ENCODE data around the gene DCC. TPM values are rescaled to one million over a fixed set of nuclear protein-coding genes. Genes with fewer than 3 reads are reported as not detected.

Gene DCC
- polyA plus RNA-seq, 1 experiment = 0.15 TPM

DNA sequence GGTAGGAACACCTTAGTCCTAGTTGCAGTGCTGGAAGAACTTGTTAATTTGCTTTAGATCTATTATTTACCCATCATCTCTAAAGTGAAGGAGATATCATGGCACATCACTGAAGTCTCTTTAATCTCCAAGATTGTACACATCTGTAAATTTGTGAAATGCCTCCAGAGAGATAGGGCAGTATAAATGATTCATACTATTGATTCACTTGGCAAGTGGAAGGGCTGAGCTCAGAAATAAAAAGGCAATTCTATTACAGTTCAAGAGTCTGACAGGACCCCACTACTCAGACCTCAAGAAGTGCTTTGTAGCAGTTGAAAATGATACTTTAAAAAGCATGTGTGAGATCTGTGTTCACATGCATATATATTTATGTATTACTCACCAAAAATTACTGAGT, 489.3 kb downstream of the DCC start:
- no peak overlapping the region for H3K4me3 ChIP-seq (ENCODE audit: low read depth, low read length)
- H3K27me3 ChIP-seq (ENCODE audit: control insufficient read depth, insufficient read depth, low read length) = no peaks in the 10 kb centered on the region
- ChIA-PET POLR2A (no interaction called here), CTCF (no interaction called here)
- no peak for DNase-seq (ENCODE audit: low read depth)
- TF ChIP-seq, protein P1, sequence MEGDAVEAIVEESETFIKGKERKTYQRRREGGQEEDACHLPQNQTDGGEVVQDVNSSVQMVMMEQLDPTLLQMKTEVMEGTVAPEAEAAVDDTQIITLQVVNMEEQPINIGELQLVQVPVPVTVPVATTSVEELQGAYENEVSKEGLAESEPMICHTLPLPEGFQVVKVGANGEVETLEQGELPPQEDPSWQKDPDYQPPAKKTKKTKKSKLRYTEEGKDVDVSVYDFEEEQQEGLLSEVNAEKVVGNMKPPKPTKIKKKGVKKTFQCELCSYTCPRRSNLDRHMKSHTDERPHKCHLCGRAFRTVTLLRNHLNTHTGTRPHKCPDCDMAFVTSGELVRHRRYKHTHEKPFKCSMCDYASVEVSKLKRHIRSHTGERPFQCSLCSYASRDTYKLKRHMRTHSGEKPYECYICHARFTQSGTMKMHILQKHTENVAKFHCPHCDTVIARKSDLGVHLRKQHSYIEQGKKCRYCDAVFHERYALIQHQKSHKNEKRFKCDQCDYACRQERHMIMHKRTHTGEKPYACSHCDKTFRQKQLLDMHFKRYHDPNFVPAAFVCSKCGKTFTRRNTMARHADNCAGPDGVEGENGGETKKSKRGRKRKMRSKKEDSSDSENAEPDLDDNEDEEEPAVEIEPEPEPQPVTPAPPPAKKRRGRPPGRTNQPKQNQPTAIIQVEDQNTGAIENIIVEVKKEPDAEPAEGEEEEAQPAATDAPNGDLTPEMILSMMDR (IDR thresholded peaks at IDR 0.05; ENCODE audit: insufficient read depth, low read depth, low read length) = no peak
- no peaks in the 10 kb centered on the region for H3K36me3 ChIP-seq (ENCODE audit: control insufficient read depth, insufficient read depth, low read length)

DNA sequence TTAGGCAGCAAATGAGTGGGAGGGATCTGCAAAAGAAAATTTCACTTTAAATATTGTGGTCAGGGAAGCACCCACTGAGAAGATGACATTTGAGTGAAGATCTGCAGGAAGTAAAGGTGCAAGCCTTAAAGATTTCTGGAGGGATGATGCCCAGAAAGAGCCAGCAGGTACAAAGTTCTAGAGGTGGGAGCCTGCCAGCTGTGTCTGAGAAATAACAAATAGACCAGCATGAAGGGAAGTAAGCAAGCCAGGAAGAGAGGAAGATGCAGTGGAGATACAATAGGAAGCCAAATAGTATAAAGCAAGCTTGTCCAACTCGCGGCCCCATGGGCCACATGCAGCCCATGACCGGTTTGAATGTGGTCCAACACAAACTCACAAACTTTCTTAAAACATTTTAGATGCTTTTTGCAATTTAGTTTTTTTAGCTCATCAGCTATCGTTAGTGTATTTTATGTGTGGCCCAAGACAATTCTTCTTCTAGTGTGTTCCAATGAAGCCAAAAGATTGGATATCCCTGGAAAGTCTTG, 489.9 kb downstream of the DCC start:
- no peaks in the 10 kb centered on the region for H3K27me3 ChIP-seq (ENCODE audit: control insufficient read depth, insufficient read depth, low read length)
- TF ChIP-seq, protein P1 (IDR thresholded peaks at IDR 0.05; ENCODE audit: insufficient read depth, low read depth, low read length) = no peak
- POLR2A ChIA-PET = no interaction called here
- no peak for DNase-seq (ENCODE audit: low read depth)
- H3K36me3 ChIP-seq (ENCODE audit: control insufficient read depth, insufficient read depth, low read length) = no peaks in the 10 kb centered on the region
- no peak overlapping the region for H3K4me3 ChIP-seq (ENCODE audit: low read depth, low read length)
- CTCF ChIA-PET = no interaction called here

- POLR2A ChIA-PET = no interaction called here
- no peak for DNase-seq (ENCODE audit: low read depth)
- TF ChIP-seq, protein P1 (IDR thresholded peaks at IDR 0.05; ENCODE audit: insufficient read depth, low read depth, low read length) = no peak
- no peaks in the 10 kb centered on the region for H3K27me3 ChIP-seq (ENCODE audit: control insufficient read depth, insufficient read depth, low read length)
- H3K36me3 ChIP-seq (ENCODE audit: control insufficient read depth, insufficient read depth, low read length) = no peaks in the 10 kb centered on the region
- H3K4me3 ChIP-seq (ENCODE audit: low read depth, low read length) = no peak overlapping the region
- CTCF ChIA-PET = no interaction called here
These were observed 504.3 kb downstream of the DCC start for GRCh38 chr18:52844323-52844722.

DNA sequence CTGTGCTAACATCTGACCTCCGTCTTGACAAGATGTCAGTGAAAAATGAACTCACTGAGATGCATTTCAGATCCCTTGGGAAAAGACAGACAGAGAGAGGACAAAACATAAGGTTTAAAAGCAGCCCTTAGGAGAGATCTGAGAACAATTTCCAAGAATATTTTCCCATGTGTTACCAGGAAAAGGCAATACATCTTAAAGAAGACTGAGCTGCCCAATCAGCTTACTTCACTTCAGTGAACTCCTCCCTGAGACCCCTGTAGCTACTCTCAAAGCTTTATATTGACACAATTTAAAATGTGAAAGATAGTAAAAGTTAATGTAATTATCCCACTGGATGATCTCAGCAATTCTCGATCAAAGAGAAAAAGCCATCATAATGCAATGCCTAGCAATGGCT, 505.0 kb downstream of the DCC start:
- CTCF ChIA-PET = no interaction called here
- no peak overlapping the region for H3K4me3 ChIP-seq (ENCODE audit: low read depth, low read length)
- TF ChIP-seq, protein P1 (IDR thresholded peaks at IDR 0.05; ENCODE audit: insufficient read depth, low read depth, low read length) = no peak
- no peaks in the 10 kb centered on the region for H3K27me3 ChIP-seq (ENCODE audit: control insufficient read depth, insufficient read depth, low read length)
- no peak for DNase-seq (ENCODE audit: low read depth)
- H3K36me3 ChIP-seq (ENCODE audit: control insufficient read depth, insufficient read depth, low read length) = no peaks in the 10 kb centered on the region
- POLR2A ChIA-PET = no interaction called here

DNA sequence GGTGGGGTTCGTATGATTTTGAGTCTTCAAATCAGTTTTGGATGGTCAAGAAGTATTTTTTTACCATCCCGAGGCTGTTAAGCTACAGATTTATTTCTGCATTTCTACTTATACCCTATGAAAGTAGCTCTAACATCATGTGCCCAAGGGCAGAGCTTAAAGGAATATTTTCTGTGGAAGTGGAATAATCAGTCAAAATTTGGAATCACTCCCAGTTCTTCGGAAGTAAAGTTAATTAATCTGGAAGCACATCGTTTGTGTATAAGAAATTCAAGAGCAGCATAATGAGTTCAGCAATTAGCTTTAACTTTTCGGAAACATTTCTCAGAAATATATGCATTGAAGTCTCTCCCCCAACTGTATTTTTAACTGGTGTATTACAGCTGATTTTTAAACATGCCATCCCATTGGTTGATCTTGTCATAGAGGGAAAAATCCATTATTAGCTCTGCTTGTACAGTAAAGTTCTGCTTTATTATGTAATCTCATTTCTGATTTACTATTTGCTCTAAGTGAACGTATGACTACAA, 510.1 kb downstream of the DCC start:
- Histone ChIP-seq H3K27me3 (ENCODE audit: control insufficient read depth, insufficient read depth, low read length) (no peaks in the 10 kb centered on the region), H3K36me3 (ENCODE audit: control insufficient read depth, insufficient read depth, low read length) (no peaks in the 10 kb centered on the region), H3K4me3 (ENCODE audit: low read depth, low read length) (no peak overlapping the region)
- TF ChIP-seq, protein P1 (IDR thresholded peaks at IDR 0.05; ENCODE audit: insufficient read depth, low read depth, low read length) = no peak
- ChIA-PET CTCF (no interaction called here), POLR2A (no interaction called here)
- no peak for DNase-seq (ENCODE audit: low read depth)
